ENCODE measurements around the gene TIRAP. TPM values are rescaled to one million over a fixed set of nuclear protein-coding genes. Genes with fewer than 3 reads are reported as not detected.

Gene TIRAP
- total RNA-seq, 1 experiment from 2014 or later, result 5.6 TPM

DNA sequence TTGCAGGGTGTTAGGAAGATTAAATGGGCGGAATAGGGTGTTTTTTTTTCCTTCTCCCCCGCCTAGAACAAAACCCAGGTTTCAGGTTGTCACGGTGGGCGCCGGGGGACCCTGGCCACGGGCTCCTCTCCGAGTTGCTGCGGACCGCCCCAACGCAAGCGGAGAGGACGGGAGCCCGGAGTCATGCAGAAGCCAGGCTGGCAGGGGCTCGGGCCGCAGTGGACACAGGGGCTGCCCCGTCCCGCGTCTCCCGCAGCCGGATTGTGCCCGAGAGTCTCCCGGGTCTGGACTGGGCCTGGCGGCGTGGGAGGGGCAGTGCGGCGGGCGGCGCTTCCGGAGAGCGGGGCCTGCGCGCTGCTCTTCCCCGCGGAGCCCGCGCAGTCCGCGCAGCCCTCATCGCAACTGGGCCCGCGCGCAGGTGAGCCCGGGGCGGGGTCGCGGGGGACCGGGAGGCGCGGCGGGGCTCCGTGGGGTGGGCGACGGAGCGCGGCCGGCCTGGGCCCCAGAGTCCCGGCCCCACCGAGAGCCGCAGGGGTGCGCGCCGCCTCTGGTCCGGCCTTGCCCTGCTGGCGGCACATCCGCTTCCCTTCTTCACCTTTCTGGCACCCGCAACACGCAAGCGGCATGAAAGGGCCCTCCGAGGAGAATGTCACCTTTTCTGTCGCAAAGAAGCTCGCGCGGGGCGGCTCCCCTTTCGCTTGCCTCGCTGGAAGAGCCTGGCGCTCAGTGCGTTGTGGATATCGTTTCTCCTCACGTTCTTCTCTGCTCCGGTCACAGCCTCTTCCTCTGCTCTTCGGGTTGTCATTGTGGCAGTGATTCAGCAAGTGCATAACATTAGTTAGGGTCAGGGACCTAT lies at the start of gene TIRAP (continued):
- TF ChIP-seq ZNF425 (CRISPR knock-in tag; conservative IDR thresholded peaks at IDR 0.05) (0 out of 2 replicates have a peak, but pooled peaks have one; percentile 27), CREB1 (CRISPR knock-in tag; IDR thresholded peaks at IDR 0.05) (no peak), ZMAT4 (CRISPR knock-in tag; IDR thresholded peaks at IDR 0.05) (no peak), ZNF671 (CRISPR knock-in tag; IDR thresholded peaks at IDR 0.05) (no peak), ZNF317 (CRISPR knock-in tag; IDR thresholded peaks at IDR 0.05; ENCODE audit: borderline replicate concordance, low read depth) (no peak), NR3C1 (CRISPR knock-in tag; conservative IDR thresholded peaks at IDR 0.05; ENCODE audit: low read depth) (0 out of 2 replicates have a peak, but pooled peaks have one; percentile 53), MLX (CRISPR knock-in tag; IDR thresholded peaks at IDR 0.05) (no peak), SP1 (CRISPR knock-in tag; conservative IDR thresholded peaks at IDR 0.05) (0 out of 2 replicates have a peak, but pooled peaks have one; percentile 17), CBFB (CRISPR knock-in tag; IDR thresholded peaks at IDR 0.05; ENCODE audit: low read depth) (no peak), ZNF512 (CRISPR knock-in tag; IDR thresholded peaks at IDR 0.05; ENCODE audit: borderline replicate concordance) (no peak), SMAD3 (CRISPR knock-in tag; IDR thresholded peaks at IDR 0.05; ENCODE audit: borderline replicate concordance) (no peak), ATF3 (CRISPR knock-in tag; conservative IDR thresholded peaks at IDR 0.05) (no peak)
- TF ChIP-seq, protein P1, sequence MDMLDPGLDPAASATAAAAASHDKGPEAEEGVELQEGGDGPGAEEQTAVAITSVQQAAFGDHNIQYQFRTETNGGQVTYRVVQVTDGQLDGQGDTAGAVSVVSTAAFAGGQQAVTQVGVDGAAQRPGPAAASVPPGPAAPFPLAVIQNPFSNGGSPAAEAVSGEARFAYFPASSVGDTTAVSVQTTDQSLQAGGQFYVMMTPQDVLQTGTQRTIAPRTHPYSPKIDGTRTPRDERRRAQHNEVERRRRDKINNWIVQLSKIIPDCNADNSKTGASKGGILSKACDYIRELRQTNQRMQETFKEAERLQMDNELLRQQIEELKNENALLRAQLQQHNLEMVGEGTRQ (CRISPR knock-in tag; IDR thresholded peaks at IDR 0.05), result 0 out of 2 replicates have a peak, but pooled peaks have one; percentile 4
- TF ChIP-seq, protein P2, sequence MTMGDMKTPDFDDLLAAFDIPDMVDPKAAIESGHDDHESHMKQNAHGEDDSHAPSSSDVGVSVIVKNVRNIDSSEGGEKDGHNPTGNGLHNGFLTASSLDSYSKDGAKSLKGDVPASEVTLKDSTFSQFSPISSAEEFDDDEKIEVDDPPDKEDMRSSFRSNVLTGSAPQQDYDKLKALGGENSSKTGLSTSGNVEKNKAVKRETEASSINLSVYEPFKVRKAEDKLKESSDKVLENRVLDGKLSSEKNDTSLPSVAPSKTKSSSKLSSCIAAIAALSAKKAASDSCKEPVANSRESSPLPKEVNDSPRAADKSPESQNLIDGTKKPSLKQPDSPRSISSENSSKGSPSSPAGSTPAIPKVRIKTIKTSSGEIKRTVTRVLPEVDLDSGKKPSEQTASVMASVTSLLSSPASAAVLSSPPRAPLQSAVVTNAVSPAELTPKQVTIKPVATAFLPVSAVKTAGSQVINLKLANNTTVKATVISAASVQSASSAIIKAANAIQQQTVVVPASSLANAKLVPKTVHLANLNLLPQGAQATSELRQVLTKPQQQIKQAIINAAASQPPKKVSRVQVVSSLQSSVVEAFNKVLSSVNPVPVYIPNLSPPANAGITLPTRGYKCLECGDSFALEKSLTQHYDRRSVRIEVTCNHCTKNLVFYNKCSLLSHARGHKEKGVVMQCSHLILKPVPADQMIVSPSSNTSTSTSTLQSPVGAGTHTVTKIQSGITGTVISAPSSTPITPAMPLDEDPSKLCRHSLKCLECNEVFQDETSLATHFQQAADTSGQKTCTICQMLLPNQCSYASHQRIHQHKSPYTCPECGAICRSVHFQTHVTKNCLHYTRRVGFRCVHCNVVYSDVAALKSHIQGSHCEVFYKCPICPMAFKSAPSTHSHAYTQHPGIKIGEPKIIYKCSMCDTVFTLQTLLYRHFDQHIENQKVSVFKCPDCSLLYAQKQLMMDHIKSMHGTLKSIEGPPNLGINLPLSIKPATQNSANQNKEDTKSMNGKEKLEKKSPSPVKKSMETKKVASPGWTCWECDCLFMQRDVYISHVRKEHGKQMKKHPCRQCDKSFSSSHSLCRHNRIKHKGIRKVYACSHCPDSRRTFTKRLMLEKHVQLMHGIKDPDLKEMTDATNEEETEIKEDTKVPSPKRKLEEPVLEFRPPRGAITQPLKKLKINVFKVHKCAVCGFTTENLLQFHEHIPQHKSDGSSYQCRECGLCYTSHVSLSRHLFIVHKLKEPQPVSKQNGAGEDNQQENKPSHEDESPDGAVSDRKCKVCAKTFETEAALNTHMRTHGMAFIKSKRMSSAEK (CRISPR knock-in tag; IDR thresholded peaks at IDR 0.05; ENCODE audit: borderline replicate concordance), result no peak
- TF ChIP-seq, protein P3, sequence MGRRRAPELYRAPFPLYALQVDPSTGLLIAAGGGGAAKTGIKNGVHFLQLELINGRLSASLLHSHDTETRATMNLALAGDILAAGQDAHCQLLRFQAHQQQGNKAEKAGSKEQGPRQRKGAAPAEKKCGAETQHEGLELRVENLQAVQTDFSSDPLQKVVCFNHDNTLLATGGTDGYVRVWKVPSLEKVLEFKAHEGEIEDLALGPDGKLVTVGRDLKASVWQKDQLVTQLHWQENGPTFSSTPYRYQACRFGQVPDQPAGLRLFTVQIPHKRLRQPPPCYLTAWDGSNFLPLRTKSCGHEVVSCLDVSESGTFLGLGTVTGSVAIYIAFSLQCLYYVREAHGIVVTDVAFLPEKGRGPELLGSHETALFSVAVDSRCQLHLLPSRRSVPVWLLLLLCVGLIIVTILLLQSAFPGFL (CRISPR knock-in tag; IDR thresholded peaks at IDR 0.05; ENCODE audit: borderline replicate concordance), result no peak
- TF ChIP-seq, protein P4, sequence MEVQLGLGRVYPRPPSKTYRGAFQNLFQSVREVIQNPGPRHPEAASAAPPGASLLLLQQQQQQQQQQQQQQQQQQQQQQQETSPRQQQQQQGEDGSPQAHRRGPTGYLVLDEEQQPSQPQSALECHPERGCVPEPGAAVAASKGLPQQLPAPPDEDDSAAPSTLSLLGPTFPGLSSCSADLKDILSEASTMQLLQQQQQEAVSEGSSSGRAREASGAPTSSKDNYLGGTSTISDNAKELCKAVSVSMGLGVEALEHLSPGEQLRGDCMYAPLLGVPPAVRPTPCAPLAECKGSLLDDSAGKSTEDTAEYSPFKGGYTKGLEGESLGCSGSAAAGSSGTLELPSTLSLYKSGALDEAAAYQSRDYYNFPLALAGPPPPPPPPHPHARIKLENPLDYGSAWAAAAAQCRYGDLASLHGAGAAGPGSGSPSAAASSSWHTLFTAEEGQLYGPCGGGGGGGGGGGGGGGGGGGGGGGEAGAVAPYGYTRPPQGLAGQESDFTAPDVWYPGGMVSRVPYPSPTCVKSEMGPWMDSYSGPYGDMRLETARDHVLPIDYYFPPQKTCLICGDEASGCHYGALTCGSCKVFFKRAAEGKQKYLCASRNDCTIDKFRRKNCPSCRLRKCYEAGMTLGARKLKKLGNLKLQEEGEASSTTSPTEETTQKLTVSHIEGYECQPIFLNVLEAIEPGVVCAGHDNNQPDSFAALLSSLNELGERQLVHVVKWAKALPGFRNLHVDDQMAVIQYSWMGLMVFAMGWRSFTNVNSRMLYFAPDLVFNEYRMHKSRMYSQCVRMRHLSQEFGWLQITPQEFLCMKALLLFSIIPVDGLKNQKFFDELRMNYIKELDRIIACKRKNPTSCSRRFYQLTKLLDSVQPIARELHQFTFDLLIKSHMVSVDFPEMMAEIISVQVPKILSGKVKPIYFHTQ (CRISPR knock-in tag; IDR thresholded peaks at IDR 0.05), result no peak
- TF ChIP-seq, protein P5, sequence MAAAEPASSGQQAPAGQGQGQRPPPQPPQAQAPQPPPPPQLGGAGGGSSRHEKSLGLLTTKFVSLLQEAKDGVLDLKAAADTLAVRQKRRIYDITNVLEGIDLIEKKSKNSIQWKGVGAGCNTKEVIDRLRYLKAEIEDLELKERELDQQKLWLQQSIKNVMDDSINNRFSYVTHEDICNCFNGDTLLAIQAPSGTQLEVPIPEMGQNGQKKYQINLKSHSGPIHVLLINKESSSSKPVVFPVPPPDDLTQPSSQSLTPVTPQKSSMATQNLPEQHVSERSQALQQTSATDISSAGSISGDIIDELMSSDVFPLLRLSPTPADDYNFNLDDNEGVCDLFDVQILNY (CRISPR knock-in tag; IDR thresholded peaks at IDR 0.05), result peak; percentile 7; the same call in 1 of the 2 replicates
- TF ChIP-seq, protein P6, sequence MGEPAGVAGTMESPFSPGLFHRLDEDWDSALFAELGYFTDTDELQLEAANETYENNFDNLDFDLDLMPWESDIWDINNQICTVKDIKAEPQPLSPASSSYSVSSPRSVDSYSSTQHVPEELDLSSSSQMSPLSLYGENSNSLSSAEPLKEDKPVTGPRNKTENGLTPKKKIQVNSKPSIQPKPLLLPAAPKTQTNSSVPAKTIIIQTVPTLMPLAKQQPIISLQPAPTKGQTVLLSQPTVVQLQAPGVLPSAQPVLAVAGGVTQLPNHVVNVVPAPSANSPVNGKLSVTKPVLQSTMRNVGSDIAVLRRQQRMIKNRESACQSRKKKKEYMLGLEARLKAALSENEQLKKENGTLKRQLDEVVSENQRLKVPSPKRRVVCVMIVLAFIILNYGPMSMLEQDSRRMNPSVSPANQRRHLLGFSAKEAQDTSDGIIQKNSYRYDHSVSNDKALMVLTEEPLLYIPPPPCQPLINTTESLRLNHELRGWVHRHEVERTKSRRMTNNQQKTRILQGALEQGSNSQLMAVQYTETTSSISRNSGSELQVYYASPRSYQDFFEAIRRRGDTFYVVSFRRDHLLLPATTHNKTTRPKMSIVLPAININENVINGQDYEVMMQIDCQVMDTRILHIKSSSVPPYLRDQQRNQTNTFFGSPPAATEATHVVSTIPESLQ (CRISPR knock-in tag; IDR thresholded peaks at IDR 0.05), result no peak

Measured in WTC11 (cell line).